Hematopoietic multipotent progenitor cell treated with erythropoietin and hydrocortisone succinate and interleukin-3 and kit ligand, for 17 days (in vitro differentiated cells): Measurements from ENCODE around the gene SPRY2.
"Not testable (repeated sequence)": the region's sequence is repeated elsewhere in the genome, so short reads cannot be mapped to it uniquely, and the experiment has no call there.

ENCODE experiments used
- DNase-seq: peaks from one replicate; pipeline ENCODE4 v3.0.0-alpha.2; 2015; ENCODE audit warnings: low spot score

SPRY2 gene, protein sequence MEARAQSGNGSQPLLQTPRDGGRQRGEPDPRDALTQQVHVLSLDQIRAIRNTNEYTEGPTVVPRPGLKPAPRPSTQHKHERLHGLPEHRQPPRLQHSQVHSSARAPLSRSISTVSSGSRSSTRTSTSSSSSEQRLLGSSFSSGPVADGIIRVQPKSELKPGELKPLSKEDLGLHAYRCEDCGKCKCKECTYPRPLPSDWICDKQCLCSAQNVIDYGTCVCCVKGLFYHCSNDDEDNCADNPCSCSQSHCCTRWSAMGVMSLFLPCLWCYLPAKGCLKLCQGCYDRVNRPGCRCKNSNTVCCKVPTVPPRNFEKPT

GRCh38 chr13:80341101-80341755 is at the start of gene SPRY2:
Gene SPRY2, minus strand, starts transcription at chr13:80341126. Its CDS starts 3,421 bp downstream, at chr13:80337705.
- no peak for DNase-seq

DNA sequence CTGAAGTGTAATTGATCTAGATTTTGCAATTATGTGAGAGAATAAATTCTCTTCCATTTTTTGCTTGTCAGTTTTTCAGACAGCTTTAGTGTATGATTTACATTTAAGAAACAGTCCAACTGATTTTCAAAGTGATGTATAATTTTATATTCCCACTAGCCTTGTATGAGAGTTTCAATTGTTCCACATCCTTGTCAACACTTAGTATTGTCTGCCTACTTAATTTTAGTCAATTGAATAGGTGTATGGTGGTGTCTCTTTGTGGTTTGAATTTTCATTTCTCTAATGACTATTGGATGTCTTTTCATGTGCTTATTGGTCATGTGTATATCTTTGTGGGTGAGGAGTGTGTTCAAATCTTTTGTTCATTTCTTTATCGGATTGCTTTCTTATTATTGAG is 49.4 kb upstream of the SPRY2 start:
- no peak for DNase-seq

DNA sequence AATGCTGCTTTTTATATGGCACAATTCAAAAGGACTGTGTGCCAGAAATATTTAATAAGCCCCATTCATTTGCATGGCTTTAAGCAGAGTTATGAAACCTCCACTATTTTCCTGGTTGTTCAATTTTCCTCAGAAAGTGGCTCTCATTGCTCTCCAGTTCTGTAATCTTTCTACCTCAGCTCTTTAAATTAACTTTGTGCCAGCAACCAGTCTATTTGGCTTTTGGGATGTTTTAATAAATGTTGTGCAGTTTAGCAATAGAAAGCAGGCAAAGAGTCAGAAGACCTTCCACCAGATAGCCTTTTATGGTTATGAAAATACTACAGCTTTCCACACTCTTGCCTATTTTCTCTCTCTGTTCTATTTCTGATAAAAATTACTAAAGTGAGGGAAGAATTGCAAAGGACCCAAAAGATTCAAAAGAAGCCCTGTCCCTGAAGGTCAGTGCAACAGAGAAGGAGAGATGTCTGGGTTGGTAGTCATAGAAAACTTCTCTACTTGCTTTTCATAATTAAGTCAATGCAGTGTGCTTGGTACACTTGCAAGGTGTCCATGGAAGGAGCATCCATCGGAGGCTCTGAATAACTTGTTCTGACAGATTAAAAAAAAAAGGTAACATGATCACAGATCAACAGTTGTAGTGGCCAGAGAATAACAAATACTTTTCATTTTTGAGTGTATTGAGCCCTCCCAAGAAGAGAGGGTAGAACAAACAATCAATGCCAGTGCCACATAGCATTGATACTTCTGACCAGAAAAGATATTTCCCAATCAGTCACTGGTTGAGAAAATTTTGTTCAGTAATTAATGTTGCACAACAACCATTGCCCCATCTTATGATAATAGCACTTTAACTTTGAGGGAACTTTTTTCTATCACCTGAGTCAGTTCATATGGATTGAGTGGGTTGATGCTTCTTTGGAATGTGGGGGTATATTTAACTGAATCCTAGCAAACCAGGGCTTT is 48.4 kb upstream of the SPRY2 start:
- DNase-seq: no peak

GRCh38 chr13:80388506-80388905 is 47.6 kb upstream of the SPRY2 start:
- DNase-seq: no peak

DNA sequence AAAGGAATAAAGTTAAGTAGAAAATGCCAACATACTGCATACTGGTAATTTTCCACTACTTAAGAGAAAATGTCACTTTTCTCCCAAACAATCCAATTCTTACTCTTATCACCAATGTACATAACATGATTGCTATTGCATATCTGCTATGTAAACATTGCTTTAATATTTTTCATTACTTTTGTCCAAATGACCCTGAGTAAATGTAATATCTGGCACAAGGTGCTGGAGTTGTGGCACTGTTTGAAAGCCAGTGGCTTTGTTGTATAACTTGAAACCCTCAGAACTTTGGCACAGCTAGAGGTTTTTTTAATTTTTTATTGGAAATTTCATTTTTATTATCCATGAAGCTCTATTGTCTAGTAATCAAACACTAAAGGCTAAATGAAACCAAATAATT is 45.7 kb upstream of the SPRY2 start:
- no peak for DNase-seq

DNA sequence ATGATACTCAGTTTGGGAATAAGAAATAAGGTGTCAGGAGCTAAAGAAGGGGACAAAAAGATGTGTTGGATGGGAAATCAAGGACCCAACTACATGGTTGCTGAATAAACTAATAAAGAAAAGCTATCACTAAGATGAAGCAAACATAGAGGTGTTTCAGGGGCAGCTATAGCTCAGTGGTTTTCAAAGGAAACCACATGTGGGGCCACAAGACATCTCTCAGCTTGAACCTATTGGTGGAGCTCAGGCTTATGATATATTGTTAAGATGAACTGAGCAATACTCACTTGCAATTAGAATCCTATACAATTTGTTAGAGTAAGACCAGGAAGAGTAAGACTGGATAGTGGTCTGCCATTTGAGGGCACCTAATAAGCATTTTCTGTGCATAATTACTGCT is 45.1 kb upstream of the SPRY2 start:
- DNase-seq: no peak

DNA sequence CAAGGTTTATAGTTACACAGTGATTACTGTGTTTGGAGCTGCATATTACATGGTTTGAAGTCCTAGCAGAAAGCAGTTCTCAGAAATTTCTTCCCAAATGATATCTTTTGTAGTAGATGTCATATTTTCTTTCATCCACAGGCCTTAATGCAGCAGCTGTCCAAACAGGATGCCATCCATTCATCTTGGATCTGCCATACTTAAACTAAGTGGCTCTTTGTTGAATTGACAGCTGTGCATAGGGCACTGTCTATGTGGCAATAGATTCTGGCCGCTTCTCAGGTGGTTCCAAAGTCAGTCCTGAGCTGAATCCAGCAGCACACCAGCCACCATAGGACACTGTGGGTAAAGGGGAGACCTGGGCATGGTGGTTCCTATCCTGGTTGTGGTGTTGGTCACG is 41.6 kb upstream of the SPRY2 start:
- DNase-seq: no peak

DNA sequence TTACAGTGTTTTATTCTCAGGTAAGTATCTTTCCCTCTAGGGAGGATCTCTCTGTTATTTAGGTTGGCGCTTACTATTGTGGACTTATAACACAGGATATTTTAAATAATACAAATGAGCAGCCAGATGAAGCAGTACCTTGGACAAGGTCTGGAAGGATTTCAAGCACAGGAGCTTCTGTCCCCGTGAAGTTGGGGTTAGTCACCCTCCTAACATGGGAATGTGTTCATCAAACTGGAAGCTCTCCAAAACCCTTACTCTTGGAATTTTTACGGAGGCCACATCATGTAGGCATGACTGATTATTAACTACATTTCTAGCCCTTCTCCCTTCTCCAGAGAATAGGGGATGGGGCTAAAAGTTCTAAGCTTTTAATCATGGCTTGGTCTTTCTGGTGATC is 38.3 kb upstream of the SPRY2 start:
- no peak for DNase-seq

- DNase-seq: no peak
Observed at GRCh38 chr13:80376554-80376953, 35.6 kb upstream of the SPRY2 start.

- DNase-seq: no peak
Observed at GRCh38 chr13:80374901-80375300, 34.0 kb upstream of the SPRY2 start.

- DNase-seq: no peak
Observed at GRCh38 chr13:80374444-80374843, 33.5 kb upstream of the SPRY2 start.

DNA sequence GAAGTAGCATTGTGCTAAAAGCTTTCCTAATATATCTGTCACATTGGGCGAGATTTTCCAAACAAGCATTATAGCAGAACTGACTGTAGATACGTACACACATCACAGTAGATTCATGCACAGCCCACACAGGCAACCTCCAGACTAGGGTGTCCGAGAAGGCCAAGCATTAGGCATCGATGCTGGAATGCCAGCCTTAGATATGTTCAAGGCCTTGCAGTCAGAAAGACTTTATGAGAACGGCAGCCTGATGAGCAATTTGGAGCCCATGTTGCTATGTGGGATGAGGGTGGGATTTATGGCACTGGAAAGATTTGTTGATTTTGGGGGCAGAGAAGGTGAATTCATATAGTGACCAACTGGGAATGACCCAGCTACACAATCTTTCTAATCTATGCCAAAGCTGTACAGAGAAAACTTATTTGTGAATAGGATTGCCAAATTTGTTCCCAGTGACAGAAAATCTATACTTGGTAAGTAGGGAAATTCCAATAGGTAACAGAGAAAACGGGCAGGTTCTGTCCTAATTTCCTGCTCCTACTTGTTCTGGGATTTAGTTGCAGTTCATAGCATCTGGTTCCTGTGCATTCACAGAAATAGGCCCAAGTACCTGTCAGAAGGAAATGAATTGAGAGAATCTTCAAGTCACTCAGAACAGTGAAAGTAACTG is 31.0 kb upstream of the SPRY2 start:
- no peak for DNase-seq

DNA sequence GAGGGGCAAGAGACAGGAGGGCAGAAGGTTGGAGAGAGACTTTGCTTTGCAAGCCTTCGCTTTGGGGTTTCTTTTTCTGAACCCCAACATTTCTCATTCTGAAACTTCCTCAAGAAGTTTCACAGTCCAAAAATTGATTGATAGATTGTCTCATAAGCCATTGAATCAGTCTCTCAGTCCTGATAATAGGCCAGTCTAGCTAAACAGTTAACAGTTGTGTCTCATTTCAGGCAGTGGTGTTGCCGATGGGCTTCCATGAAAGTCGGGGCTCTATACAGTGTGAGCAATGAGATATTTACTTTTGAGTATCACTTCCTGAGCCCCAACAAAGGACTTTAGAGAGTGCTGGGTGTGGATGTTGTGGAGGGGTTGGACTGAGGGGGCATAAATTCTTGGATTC is 26.5 kb upstream of the SPRY2 start:
- no peak for DNase-seq

DNA sequence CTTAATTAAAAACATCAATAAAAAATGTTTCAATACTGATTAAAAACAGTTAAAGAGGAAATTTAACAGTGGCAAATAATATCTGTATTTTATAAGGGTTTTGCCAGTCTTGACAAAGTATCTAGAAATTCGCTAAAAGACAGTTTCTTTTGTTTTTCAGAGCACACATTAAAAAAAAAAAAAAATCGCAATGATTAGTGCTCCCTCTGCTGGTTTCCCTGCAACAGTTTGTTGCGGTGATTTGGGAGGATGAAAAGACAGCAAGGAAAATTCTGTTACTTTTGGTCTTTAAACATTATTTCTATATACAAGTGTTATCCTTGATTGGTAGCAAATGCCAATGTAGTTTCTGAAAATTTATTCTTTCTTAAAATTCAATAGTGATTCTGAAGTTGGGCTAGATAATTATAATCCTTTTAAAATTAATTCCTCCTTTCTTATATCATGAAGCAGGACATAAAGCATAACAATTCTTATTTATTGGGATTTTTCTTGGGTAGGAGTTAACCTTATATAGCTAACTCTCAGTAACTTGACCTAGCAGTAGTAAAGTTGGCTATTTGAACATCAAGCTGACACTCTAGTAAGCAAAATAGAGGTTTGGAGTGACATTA is 23.1 kb upstream of the SPRY2 start:
- no peak for DNase-seq

- DNase-seq: no peak
Observed at GRCh38 chr13:80362481-80362880, 21.6 kb upstream of the SPRY2 start.

- DNase-seq: no peak
Observed at GRCh38 chr13:80361883-80362327, 21.0 kb upstream of the SPRY2 start.

DNA sequence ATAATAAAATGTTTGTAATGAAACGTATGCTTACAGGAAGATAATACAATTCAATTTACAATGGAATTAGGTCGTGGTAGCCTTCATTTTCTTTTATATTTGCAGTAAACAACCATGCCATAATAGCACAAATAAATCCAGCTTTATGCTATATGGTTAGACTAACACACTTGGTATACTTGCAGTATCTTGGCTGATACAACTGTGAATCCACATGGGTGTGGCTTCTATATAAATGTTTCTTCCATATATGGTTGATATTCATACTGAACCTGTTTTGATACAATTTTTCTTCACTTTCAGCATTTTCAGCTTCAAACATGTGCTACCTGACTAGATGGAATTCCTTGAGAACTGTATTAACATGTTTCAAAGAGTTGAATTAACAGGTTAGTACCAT is 20.4 kb upstream of the SPRY2 start:
- DNase-seq: no peak

- no peak for DNase-seq
Observed at GRCh38 chr13:80360453-80360800, 19.5 kb upstream of the SPRY2 start.

GRCh38 chr13:80359778-80360452 is 19.0 kb upstream of the SPRY2 start:
- no peak for DNase-seq

DNA sequence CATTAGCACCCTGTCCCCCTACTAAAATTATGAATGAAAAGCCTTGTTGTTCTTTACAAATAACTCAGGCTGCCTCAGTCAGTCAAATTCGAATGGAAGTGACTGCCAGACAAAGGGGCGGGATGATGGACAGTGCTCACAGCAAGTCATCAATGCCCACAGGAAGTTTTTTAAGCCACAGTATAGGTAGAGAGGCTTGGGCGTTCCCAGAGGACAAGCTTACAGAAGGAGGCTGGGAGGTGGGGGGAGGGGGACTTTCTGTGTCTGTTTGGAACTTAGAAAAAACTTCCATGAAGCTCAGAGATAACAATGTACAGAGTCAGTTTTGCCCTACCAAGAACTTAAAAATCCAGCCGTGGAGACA is 18.5 kb upstream of the SPRY2 start:
- DNase-seq: no peak

GRCh38 chr13:80355496-80356094 is 14.7 kb upstream of the SPRY2 start:
- not testable (repeated sequence) for DNase-seq
